ENCODE results near the gene KRAS. TPM values are rescaled to one million over a fixed set of nuclear protein-coding genes. Genes with fewer than 3 reads are reported as not detected.

KRAS gene
- total and polyA plus RNA-seq, 2 of the 4 experiments (the other 2 are of a cell fraction) = 9.3 to 10.7 TPM

Other genes with a start within 250 kb of the KRAS start
- gene DNAI7, start 55.8 kb downstream of the KRAS start, total RNA-seq (2012; rRNA removed) = under 0.01 and 0.28 TPM in 2 replicates
- gene DNAI7, start 55.8 kb downstream of the KRAS start, polyA plus RNA-seq (2012; rRNA removed) = 0.06 and 0.07 TPM in 2 replicates
- gene ETFRF1, start 55.7 kb downstream of the KRAS start, total RNA-seq (2012; rRNA removed) = 8.6 and 17.5 TPM in 2 replicates
- gene ETFRF1, start 55.7 kb downstream of the KRAS start, polyA plus RNA-seq (2012; rRNA removed) = 9.7 and 14.4 TPM in 2 replicates